NCI-H2196 treated with DMSO at 0.1 percent for 48 hours (cell line): Measurements from ENCODE around the gene NBPF3.
"Not testable (repeated sequence)": the region's sequence is repeated elsewhere in the genome, so short reads cannot be mapped to it uniquely, and the experiment has no call there.

Source experiments
- DNase-seq: peaks from one replicate; lab custom pipeline; 2025; ENCODE audit not compliant: unreplicated experiment; lab: John Stamatoyannopoulos, UW

The NBPF3 gene

GRCh38 chr1:21437341-21437640, 2.6 kb upstream of the NBPF3 start:
- DNase-seq = no peak

- not testable (repeated sequence) for DNase-seq
Measured at GRCh38 chr1:21438646-21439312, 1.2 kb upstream of the NBPF3 start.

- no peak for DNase-seq
Measured at GRCh38 chr1:21439345-21439720, 604 bp upstream of the NBPF3 start.

GRCh38 chr1:21440630-21441125, 741 bp downstream of the NBPF3 start:
- DNase-seq = not testable (repeated sequence)

- DNase-seq = not testable (repeated sequence)
Measured at GRCh38 chr1:21446647-21447046, 6.7 kb downstream of the NBPF3 start.

GRCh38 chr1:21447311-21447710, 7.4 kb downstream of the NBPF3 start:
- no peak for DNase-seq

GRCh38 chr1:21449906-21450305, 10.0 kb downstream of the NBPF3 start:
- no peak for DNase-seq

GRCh38 chr1:21451212-21451611, 11.3 kb downstream of the NBPF3 start:
- no peak for DNase-seq

- no peak for DNase-seq
Measured at GRCh38 chr1:21451981-21452411, 12.1 kb downstream of the NBPF3 start.

GRCh38 chr1:21453964-21454614, 14.2 kb downstream of the NBPF3 start:
- DNase-seq = not testable (repeated sequence)

GRCh38 chr1:21454904-21455303, 15.0 kb downstream of the NBPF3 start:
- DNase-seq = not testable (repeated sequence)

GRCh38 chr1:21457654-21458053, 17.7 kb downstream of the NBPF3 start:
- DNase-seq = no peak

GRCh38 chr1:21465127-21465526, 25.2 kb downstream of the NBPF3 start:
- DNase-seq = not testable (repeated sequence)

- DNase-seq = not testable (repeated sequence)
Measured at GRCh38 chr1:21467946-21468345, 28.0 kb downstream of the NBPF3 start.

- no peak for DNase-seq
Measured at GRCh38 chr1:21468599-21468998, 28.7 kb downstream of the NBPF3 start.

GRCh38 chr1:21469581-21469980, 29.6 kb downstream of the NBPF3 start:
- DNase-seq = no peak

GRCh38 chr1:21472861-21473260, 32.9 kb downstream of the NBPF3 start:
- DNase-seq = no peak

GRCh38 chr1:21478356-21478755, 38.4 kb downstream of the NBPF3 start:
- no peak for DNase-seq

GRCh38 chr1:21483881-21484280, 43.9 kb downstream of the NBPF3 start:
- DNase-seq = not testable (repeated sequence)

- DNase-seq = no peak
Measured at GRCh38 chr1:21489146-21489545, 49.2 kb downstream of the NBPF3 start.

- DNase-seq = no peak
Measured at GRCh38 chr1:21490774-21491487, 51.0 kb downstream of the NBPF3 start.
